Brain microvascular endothelial cell (primary cell): ENCODE data around the gene FAM76B.
A peak's percentile ranks its signal among the peaks of the same experiment; 100 is the strongest.

ENCODE experiments used
- DNase-seq: peaks from one replicate; pipeline ENCODE4 v3.0.0-alpha.2; 2020
- H3K27ac ChIP-seq: fragments of 250-450 bp; sonication (Bioruptor Pico); 2 replicates; pipeline ENCODE4 v1.5.1; 2020; ENCODE audit warnings: mild to moderate bottlenecking, moderate library complexity
- H3K27me3 ChIP-seq: fragments of 250-450 bp; sonication (Bioruptor Pico); replicated peaks from 2 replicates; pipeline ENCODE4 v1.5.1; 2020; ENCODE audit warnings: mild to moderate bottlenecking
- H3K36me3 ChIP-seq: fragments of 250-450 bp; sonication (Bioruptor Pico); replicated peaks from 2 replicates; pipeline ENCODE4 v1.5.1; 2020; ENCODE audit warnings: mild to moderate bottlenecking
- H3K4me3 ChIP-seq: 2 replicates; pipeline ENCODE4 v1.5.1; 2011; ENCODE audit warnings: low read depth, mild to moderate bottlenecking, control low read depth, low read length, moderate library complexity
- CTCF ChIP-seq: IDR thresholded peaks from 2 replicates; pipeline ENCODE4 v1.5.1; 2011; ENCODE audit warnings: low read depth, mild to moderate bottlenecking, moderate library complexity, low read length, control low read depth, inconsistent platforms; ENCODE audit errors: missing control alignments
- in situ Hi-C: cut with HindIII; loops from 2 replicates; pipeline ENCODE4 v1.10.0; 2017; ENCODE audit warnings: low sequenced_read_pairs, low pct_ligation_motif_present

FAM76B gene

GRCh38 chr11:95789506-95790122 is at the start of gene FAM76B:
Gene FAM76B, minus strand, starts transcription at chr11:95789782. Its CDS starts 304 bp downstream, at chr11:95789478.
- H3K4me3 ChIP-seq = peak within 1 kb of the TSS; percentile 94
- DNase-seq = peak; percentile 97
- no peaks in the 10 kb centered on the region for H3K27me3 ChIP-seq
- peak within 1 kb of the TSS; percentile 99 for H3K27ac ChIP-seq
- H3K36me3 ChIP-seq = peaks cover 7% of the 10 kb centered on the region
- in situ Hi-C loops = no loop called here
- no peak for TF ChIP-seq CTCF

GRCh38 chr11:95835768-95836488 is 46.3 kb upstream of the FAM76B start:
- Histone ChIP-seq H3K27ac (peak overlapping the region; percentile 72), H3K27me3 (no peaks in the 10 kb centered on the region), H3K36me3 (peaks cover 25% of the 10 kb centered on the region), H3K4me3 (no peak overlapping the region)
- in situ Hi-C loops = no loop called here
- peak; percentile 91 for TF ChIP-seq CTCF
- peak; percentile 90 for DNase-seq

GRCh38 chr11:95835351-95835750 is 45.8 kb upstream of the FAM76B start:
- no peak overlapping the region for H3K4me3 ChIP-seq
- no peak overlapping the region for H3K27ac ChIP-seq
- TF ChIP-seq CTCF = no peak
- peaks cover 25% of the 10 kb centered on the region for H3K36me3 ChIP-seq
- H3K27me3 ChIP-seq = no peaks in the 10 kb centered on the region
- DNase-seq = no peak
- in situ Hi-C loops = no loop called here

DNA sequence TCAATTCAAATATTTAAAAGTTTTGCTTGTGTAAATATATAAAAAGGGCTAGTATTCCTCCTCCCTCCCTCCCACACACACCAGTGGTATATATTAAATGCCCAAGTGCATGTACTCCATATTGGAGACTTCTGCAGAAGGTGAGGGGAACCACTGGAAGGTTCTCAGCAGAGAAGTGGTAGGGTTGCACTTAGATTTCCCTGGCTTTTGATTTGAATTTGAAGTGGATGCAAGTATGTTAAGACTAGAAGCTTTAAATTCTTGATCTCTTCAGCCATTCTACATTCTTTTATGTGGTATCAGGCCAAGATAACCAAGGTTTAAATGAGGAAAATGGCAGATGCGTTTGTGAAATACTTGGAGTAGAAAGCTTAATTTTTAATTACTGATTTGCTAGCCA is 43.8 kb upstream of the FAM76B start:
- Histone ChIP-seq H3K36me3 (peaks cover 30% of the 10 kb centered on the region), H3K27me3 (no peaks in the 10 kb centered on the region), H3K4me3 (no peak overlapping the region), H3K27ac (no peak overlapping the region)
- in situ Hi-C loops = no loop called here
- DNase-seq = no peak
- no peak for TF ChIP-seq CTCF

DNA sequence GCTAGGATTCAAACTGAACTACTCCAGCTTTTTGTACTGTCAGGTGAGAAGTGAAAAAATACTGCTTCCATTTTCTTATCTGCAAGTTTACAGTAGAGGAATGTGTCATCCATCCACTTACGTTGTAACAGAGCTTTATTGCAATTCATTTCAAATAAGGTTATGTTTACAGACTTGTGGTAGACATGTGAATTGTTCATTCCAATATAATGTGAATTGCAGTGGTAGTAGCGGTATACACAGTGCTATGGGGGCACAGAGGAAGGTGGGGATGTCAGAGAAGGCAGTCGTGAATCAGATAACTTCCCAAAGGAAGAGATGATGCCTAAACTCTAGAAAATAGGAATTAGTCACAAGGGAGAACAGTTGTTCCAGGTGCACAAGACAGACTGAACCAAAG is 43.2 kb upstream of the FAM76B start:
- Histone ChIP-seq H3K4me3 (no peak overlapping the region), H3K27ac (no peak overlapping the region), H3K27me3 (no peaks in the 10 kb centered on the region), H3K36me3 (peaks cover 30% of the 10 kb centered on the region)
- in situ Hi-C loops = no loop called here
- DNase-seq = no peak
- no peak for TF ChIP-seq CTCF
